Stomach (tissue), 9 donors: Measurements from ENCODE around the gene ACKR1. TPM values are rescaled to one million over a fixed set of nuclear protein-coding genes. Genes with fewer than 3 reads are reported as not detected.

Source experiments
- DNase-seq, 2 donors: peaks; one replicate each; pipeline versions ENCODE4 v3.0.0 to v3.0.0-alpha.2; 2013 to 2019
- H3K27ac ChIP-seq, 5 donors: fragments of 200-600 bp in 4 of 5; sonication (generic) in 4 of 5; one replicate each; pipeline ENCODE4 v1.5.1; 2013 to 2019; ENCODE audit warnings: mild to moderate bottlenecking in 1 of 5, moderate library complexity in 1 of 5
- H3K27me3 ChIP-seq, 3 donors: fragments of 200-600 bp; sonication (generic); one replicate each; pipeline ENCODE4 v1.5.1; 2017 to 2019; ENCODE audit warnings: mixed run types in 1 of 3
- H3K36me3 ChIP-seq, 4 donors: fragments of 200-600 bp; sonication (generic); 1 replicate in 3 of 4; 2 replicates in 1 of 4; pipeline ENCODE4 v1.5.1; 2016 to 2019
- H3K4me1 ChIP-seq, 4 donors: fragments of 200-600 bp; sonication (generic); one replicate each; pipeline ENCODE4 v1.5.1; 2016 to 2019
- H3K4me3 ChIP-seq, 4 donors: fragments of 200-600 bp; sonication (generic) in 3 of 4; one replicate each; pipeline ENCODE4 v1.5.1; 2016 to 2019; ENCODE audit warnings: mild to moderate bottlenecking in 1 of 4
- H3K9me3 ChIP-seq, 4 donors: fragments of 200-600 bp; sonication (generic); one replicate each; pipeline ENCODE4 v1.5.1; 2016 to 2019
- EP300 ChIP-seq: sonication (generic); formaldehyde crosslinking; IDR thresholded peaks from one replicate; pipeline ENCODE4 v1.6.1; 2017; ENCODE audit warnings: antibody characterized with exemption
- POLR2A ChIP-seq, 4 donors: fragments of 450-650 bp; IDR thresholded peaks; one replicate each; pipeline ENCODE4 v1.6.1; 2016; ENCODE audit warnings: antibody characterized with exemption in 4 of 4, control low read depth in 2 of 4, mild to moderate bottlenecking in 1 of 4, moderate library complexity in 1 of 4
- POLR2AphosphoS5 ChIP-seq, 3 donors: sonication (generic); formaldehyde crosslinking; IDR thresholded peaks; one replicate each; pipeline ENCODE4 v1.6.1; 2016; ENCODE audit warnings: antibody characterized with exemption in 3 of 3
- whole genome bisulfite sequencing, 5 donors: extraction: QIAGEN DNeasy Blood & Tissue Kit in 3 of 5; methylation state at CpG; one replicate each; pipeline versions ENCODE4 v1.1.5 to v1.1.7; 2013 to 2018; 5-methylcytosine and 5-hydroxymethylcytosine counted together
- intact Hi-C: fragments of 100-400 bp; cut with DNase I; formaldehyde crosslinking; loops from one replicate; pipeline ENCODE4 v1.15.1; 2023; ENCODE audit warnings: low total_unique reads
- polyA plus RNA-seq, 3 donors: library from polyadenylated mRNA; stranded (reverse); fragments of 200-250 nt; gene quantifications; one replicate each; pipeline ENCODE4 v1.2.3, GENCODE V29; 2013
- total RNA-seq, 5 donors: library from RNA; depleted of rRNA; stranded (reverse); fragments of >200 nt; gene quantifications; one replicate each; pipeline versions ENCODE4 v1.1.0 to v1.2.3, GENCODE V29; 2014 to 2016
- TF ChIP-seq, protein P1 (sequence below), 7 experiments: fragments of 450-650 bp in 4 of 7; fragments of 200-600 bp in 3 of 7; sonication (generic) in 3 of 7; IDR thresholded peaks; one replicate each; pipeline ENCODE4 v1.5.1; 2016 to 2019; ENCODE audit warnings: antibody characterized with exemption in 7 of 7, control low read depth in 2 of 7, mild to moderate bottlenecking in 1 of 7
- donor health status: healthy with polysubstance abuse.
- donor health status: Bipolar disorder and iron deficiency.
- donor health status: healthy.

Gene ACKR1
- total and polyA plus RNA-seq, 8 donors: 4.3 to 41.3 (median 12.4) TPM

DNA sequence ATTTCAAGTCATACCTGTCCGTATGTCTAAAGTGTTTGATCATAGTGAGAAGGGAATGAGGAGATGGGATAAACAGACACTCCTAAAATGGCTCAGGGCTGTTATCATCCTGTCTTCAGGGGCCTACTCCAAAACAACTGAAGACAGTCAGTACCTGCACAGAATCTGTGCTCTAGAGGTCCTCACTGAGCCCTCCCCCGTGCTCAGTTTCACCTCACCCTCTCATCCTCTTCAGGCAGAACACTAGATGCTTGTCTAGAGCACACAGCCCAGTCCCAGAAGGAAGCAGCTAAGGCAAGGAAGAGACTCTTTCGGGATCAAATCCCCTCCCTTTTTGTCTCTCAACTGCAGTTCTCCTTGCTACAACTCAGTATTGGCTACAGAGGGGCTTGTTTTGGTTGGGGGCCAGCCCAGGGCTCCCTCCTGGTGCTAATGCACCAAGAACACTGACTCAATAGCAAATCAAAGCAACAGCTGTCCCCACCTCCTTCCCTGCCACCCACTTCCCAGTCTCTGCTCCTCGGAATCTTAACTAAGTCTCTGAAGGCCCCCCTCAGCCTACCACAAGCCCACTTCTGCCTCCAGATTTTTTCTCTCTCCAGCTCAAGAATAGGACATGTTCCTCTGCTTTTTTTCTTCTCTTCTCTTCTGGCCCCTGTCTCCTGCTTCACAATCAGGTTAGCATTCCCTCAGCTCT lies 23.2 kb upstream of the ACKR1 start:
- H3K9me3 ChIP-seq: no peaks in the 10 kb centered on the region
- DNase-seq: no peak
- 35 to 48% (median 44%) methylated on average over 4 of the region's 4 CpGs for WGBS, 5 donors
- no peaks in the 10 kb centered on the region for H3K36me3 ChIP-seq
- peaks cover 0 to 45% (median 10%) of the 10 kb centered on the region in 3 donors for H3K27me3 ChIP-seq
- H3K4me3 ChIP-seq: no peak overlapping the region
- H3K4me1 ChIP-seq: no peaks in the 10 kb centered on the region
- intact Hi-C loops: no loop called here
- H3K27ac ChIP-seq: no peak overlapping the region
- TF ChIP-seq, protein P1, sequence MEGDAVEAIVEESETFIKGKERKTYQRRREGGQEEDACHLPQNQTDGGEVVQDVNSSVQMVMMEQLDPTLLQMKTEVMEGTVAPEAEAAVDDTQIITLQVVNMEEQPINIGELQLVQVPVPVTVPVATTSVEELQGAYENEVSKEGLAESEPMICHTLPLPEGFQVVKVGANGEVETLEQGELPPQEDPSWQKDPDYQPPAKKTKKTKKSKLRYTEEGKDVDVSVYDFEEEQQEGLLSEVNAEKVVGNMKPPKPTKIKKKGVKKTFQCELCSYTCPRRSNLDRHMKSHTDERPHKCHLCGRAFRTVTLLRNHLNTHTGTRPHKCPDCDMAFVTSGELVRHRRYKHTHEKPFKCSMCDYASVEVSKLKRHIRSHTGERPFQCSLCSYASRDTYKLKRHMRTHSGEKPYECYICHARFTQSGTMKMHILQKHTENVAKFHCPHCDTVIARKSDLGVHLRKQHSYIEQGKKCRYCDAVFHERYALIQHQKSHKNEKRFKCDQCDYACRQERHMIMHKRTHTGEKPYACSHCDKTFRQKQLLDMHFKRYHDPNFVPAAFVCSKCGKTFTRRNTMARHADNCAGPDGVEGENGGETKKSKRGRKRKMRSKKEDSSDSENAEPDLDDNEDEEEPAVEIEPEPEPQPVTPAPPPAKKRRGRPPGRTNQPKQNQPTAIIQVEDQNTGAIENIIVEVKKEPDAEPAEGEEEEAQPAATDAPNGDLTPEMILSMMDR (IDR thresholded peaks at IDR 0.05): no peak
- TF ChIP-seq EP300 (no peak), POLR2AphosphoS5 (IDR thresholded peaks at IDR 0.05) (no peak), POLR2A (IDR thresholded peaks at IDR 0.05) (no peak)

DNA sequence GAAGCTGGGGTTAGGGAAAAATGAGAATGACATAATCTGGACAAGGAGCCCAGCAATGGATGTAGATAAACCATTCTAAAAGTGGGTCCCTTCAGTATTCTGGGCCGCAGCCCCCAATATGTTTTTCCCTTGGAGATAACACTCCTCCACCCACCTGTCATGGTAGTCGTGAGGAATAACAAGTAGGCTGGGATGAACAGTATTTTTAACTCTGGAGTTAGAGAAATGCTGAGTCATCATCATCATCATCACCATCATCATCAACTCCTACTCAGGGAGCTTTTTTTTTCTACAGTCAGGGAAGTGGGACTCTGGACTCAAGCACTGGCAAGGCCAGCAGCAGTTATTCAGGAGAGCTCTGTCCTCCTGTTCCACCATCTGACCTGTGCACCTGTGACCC lies 20.5 kb upstream of the ACKR1 start:
- Histone ChIP-seq H3K27ac (no peak overlapping the region), H3K4me3 (no peak overlapping the region), H3K9me3 (no peaks in the 10 kb centered on the region), H3K36me3 (no peaks in the 10 kb centered on the region), H3K27me3 (peaks cover 0 to 60% (median 26%) of the 10 kb centered on the region in 3 donors), H3K4me1 (peaks cover 0 to 18% (median 8%) of the 10 kb centered on the region in 4 donors)
- TF ChIP-seq, protein P1 (IDR thresholded peaks at IDR 0.05): no peak
- TF ChIP-seq POLR2AphosphoS5 (IDR thresholded peaks at IDR 0.05) (no peak), EP300 (no peak), POLR2A (IDR thresholded peaks at IDR 0.05) (no peak)
- intact Hi-C loops: no loop called here
- 69 to 76% (median 71%) methylated on average over 2 of the region's 2 CpGs for WGBS, 5 donors
- no peak for DNase-seq

DNA sequence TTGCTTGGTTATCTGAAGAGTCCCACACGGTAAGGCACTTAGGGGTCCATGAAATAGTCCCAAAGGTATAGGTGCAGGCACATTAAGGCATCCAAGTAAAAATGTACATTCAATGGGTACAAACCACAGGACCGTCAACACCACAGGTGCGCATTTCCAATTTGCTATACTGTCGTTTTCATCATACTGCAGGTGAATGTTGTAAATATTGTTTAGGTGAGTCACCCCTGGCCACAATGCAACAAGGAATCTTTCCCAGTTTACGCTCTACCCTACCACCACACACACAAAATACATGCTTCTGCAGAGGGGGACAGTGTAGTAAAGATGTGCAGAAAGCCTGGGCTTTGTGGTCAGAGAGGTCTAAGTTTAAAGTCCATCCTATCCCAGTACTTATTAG lies 19.6 kb upstream of the ACKR1 start:
- 74 to 80% (median 79%) methylated on average over 5 of the region's 5 CpGs for WGBS, 5 donors
- DNase-seq: no peak
- intact Hi-C loops: no loop called here
- Histone ChIP-seq H3K36me3 (no peaks in the 10 kb centered on the region), H3K4me1 (peaks cover 0 to 18% (median 8%) of the 10 kb centered on the region in 4 donors), H3K27ac (no peak overlapping the region), H3K4me3 (no peak overlapping the region), H3K27me3 (peaks cover 0 to 68% (median 26%) of the 10 kb centered on the region in 3 donors), H3K9me3 (no peaks in the 10 kb centered on the region)
- TF ChIP-seq POLR2AphosphoS5 (IDR thresholded peaks at IDR 0.05) (no peak), POLR2A (IDR thresholded peaks at IDR 0.05) (no peak), EP300 (no peak)
- TF ChIP-seq, protein P1 (IDR thresholded peaks at IDR 0.05): no peak

DNA sequence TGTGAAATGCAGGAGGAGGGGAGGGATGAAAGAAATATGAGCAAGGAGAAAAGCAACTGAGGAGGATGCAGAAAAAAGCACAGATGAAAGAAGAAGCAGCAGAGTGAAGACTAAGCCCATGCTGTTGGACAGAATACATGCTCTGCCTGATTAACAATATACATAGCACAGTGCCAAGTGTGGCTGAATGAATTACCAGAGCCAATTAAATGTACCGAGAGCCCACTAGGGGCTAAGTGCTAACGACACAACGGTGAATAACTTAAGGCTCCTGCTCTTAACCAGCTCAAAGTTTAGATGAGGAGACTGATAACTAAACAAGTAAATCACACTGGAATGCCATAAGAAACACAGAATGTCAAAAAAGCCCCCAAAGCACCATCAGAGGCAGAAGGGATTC lies 17.6 kb upstream of the ACKR1 start:
- Histone ChIP-seq H3K4me1 (peaks cover 0 to 18% (median 8%) of the 10 kb centered on the region in 4 donors), H3K4me3 (no peak overlapping the region), H3K36me3 (no peaks in the 10 kb centered on the region), H3K9me3 (no peaks in the 10 kb centered on the region), H3K27ac (no peak overlapping the region), H3K27me3 (peaks cover 0 to 75% (median 23%) of the 10 kb centered on the region in 3 donors)
- intact Hi-C loops: no loop called here
- no peak for TF ChIP-seq POLR2A (IDR thresholded peaks at IDR 0.05)
- no peak for TF ChIP-seq EP300
- no peak for TF ChIP-seq POLR2AphosphoS5 (IDR thresholded peaks at IDR 0.05)
- TF ChIP-seq, protein P1 (IDR thresholded peaks at IDR 0.05): no peak
- 24 to 44% (median 33%) methylated on average over 3 of the region's 3 CpGs for WGBS, 5 donors
- DNase-seq: no peak
